Glutamatergic neuron (in vitro differentiated cells): Measurements from ENCODE around the gene HNRNPD. TPM values are rescaled to one million over a fixed set of nuclear protein-coding genes. Genes with fewer than 3 reads are reported as not detected.
A peak's percentile ranks its signal among the peaks of the same experiment; 100 is the strongest.

ENCODE experiments used
- DNase-seq: peaks from one replicate; pipeline ENCODE4 v3.0.0; 2022
- H3K27ac Mint-ChIP-seq: one replicate; pipeline ENCODE4 v1.8.0; 2020; ENCODE audit warnings: mild to moderate bottlenecking, mixed read lengths, inconsistent platforms; ENCODE audit not compliant: unreplicated experiment
- H3K27me3 Mint-ChIP-seq: one replicate; pipeline ENCODE4 v1.8.0; 2020; ENCODE audit warnings: mild to moderate bottlenecking, moderate library complexity, mixed read lengths, inconsistent platforms; ENCODE audit not compliant: unreplicated experiment
- H3K36me3 Mint-ChIP-seq: one replicate; pipeline ENCODE4 v1.8.0; 2020; ENCODE audit warnings: mild to moderate bottlenecking, mixed read lengths, inconsistent platforms; ENCODE audit not compliant: unreplicated experiment
- H3K4me1 Mint-ChIP-seq: one replicate; pipeline ENCODE4 v1.8.0; 2020; ENCODE audit warnings: mild to moderate bottlenecking, low read depth, mixed read lengths, inconsistent platforms; ENCODE audit not compliant: unreplicated experiment
- H3K4me3 Mint-ChIP-seq: one replicate; pipeline ENCODE4 v1.8.0; 2020; ENCODE audit warnings: mild to moderate bottlenecking, mixed read lengths, inconsistent platforms; ENCODE audit not compliant: unreplicated experiment
- H3K9me3 Mint-ChIP-seq: one replicate; pipeline ENCODE4 v1.8.0; 2020; ENCODE audit warnings: mild to moderate bottlenecking, moderate library complexity, mixed read lengths, inconsistent platforms; ENCODE audit not compliant: unreplicated experiment
- CTCF ChIP-seq: fragments of 200-600 bp; sonication (generic); IDR thresholded peaks from one replicate; pipeline ENCODE4 v1.5.0; 2021; ENCODE audit not compliant: partially characterized antibody, unreplicated experiment
- long read RNA-seq: library from polyadenylated mRNA; unstranded; transcript quantifications from one replicate; pipeline ENCODE4 v2.0.0, GENCODE V29; 2020; ENCODE audit not compliant: unreplicated experiment
- total RNA-seq: library from RNA; stranded (reverse); fragmentation: NEBNext Ultra II Directional; extraction: Animal tissue kit (Norgen Biotek cat#: 25700); gene quantifications from one replicate; pipeline ENCODE4 v1.2.1, GENCODE V29; 2021; ENCODE audit not compliant: unreplicated experiment

Gene HNRNPD, protein sequence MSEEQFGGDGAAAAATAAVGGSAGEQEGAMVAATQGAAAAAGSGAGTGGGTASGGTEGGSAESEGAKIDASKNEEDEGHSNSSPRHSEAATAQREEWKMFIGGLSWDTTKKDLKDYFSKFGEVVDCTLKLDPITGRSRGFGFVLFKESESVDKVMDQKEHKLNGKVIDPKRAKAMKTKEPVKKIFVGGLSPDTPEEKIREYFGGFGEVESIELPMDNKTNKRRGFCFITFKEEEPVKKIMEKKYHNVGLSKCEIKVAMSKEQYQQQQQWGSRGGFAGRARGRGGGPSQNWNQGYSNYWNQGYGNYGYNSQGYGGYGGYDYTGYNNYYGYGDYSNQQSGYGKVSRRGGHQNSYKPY
- total RNA-seq = 253 TPM
- long read RNA-seq, partial matches to known transcripts = 25 of 31 reads
- long read RNA-seq, other reads (novel, unspliced or antisense) = 2 of 31 reads

- no peak for TF ChIP-seq CTCF
- H3K4me1 Mint-ChIP-seq = peaks cover 18% of the 10 kb centered on the region
- H3K27ac Mint-ChIP-seq = peak within 1 kb of the TSS; percentile 99
- H3K36me3 Mint-ChIP-seq = peaks cover 3% of the 10 kb centered on the region
- H3K27me3 Mint-ChIP-seq = peaks cover 13% of the 10 kb centered on the region
- peaks cover 21% of the 10 kb centered on the region for H3K9me3 Mint-ChIP-seq
- peak within 1 kb of the TSS; percentile 100 for H3K4me3 Mint-ChIP-seq
- DNase-seq = peak; percentile 99
These were observed at the start of gene HNRNPD for GRCh38 chr4:82373816-82374625. Gene HNRNPD (minus strand): TSS chr4:82373991. CDS start chr4:82373678, 313 bp downstream.

DNA sequence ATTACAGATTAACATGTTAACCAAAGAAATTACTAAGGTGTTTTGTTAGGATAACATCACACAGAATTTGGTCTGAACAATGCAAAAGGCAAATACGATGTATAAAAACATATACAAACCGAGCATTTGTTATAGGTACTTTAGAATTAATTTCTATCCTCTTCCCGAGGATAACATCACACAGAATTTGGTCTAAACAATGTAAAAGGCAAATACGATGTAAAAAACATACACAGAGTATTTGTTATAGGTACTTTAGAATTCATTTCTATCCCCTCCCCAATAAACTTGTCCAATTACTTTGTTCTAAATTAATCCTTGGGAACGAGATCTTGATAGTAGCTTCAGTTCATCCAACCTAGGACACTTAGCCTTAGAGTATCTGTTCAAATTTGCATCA is 48.8 kb upstream of the HNRNPD start:
- no peak for TF ChIP-seq CTCF
- H3K36me3 Mint-ChIP-seq = no peaks in the 10 kb centered on the region
- H3K9me3 Mint-ChIP-seq = peaks cover 2% of the 10 kb centered on the region
- no peak for DNase-seq
- H3K4me3 Mint-ChIP-seq = no peak overlapping the region
- H3K4me1 Mint-ChIP-seq = peaks cover 13% of the 10 kb centered on the region
- peaks cover 4% of the 10 kb centered on the region for H3K27me3 Mint-ChIP-seq
- no peak overlapping the region for H3K27ac Mint-ChIP-seq

DNA sequence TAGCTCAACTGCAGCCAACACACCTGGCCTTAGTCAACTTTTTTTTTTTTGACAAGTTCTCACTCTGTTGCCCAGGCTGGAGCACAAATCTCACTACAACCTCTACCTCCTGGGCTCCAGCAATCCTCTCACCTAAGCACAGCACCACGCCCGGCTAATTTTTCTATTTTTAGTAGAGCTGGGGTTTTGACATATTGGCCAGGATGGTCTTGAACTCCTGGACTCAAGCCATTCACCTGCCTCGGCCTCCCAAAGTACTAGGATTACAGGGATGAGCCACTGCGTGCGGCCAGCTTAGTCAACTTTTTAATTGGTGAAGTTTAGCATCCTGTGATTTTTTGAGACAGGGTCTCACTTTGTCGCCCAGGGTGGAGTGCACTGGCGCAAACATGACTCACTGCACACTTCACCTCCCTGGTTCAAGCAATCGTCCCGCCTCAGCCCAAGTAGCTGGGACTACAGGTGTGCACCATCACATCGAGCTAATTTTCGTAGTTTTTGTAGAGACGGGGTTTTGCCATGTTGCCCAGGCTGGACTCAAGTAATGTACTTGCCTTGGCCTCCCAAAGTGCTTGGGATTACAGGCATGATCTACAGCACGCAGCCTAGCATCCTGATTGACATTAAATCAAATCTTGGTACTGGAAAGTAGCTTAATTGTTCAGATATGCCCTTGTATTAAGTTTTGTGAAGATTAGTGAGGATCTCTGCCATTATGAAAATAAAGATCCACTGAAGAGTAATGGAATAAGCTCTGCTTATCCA is 48.2 kb upstream of the HNRNPD start:
- no peak for TF ChIP-seq CTCF
- H3K27ac Mint-ChIP-seq = no peak overlapping the region
- peaks cover 4% of the 10 kb centered on the region for H3K27me3 Mint-ChIP-seq
- no peak for DNase-seq
- H3K36me3 Mint-ChIP-seq = no peaks in the 10 kb centered on the region
- peaks cover 2% of the 10 kb centered on the region for H3K9me3 Mint-ChIP-seq
- H3K4me1 Mint-ChIP-seq = peaks cover 10% of the 10 kb centered on the region
- H3K4me3 Mint-ChIP-seq = no peak overlapping the region

- DNase-seq = no peak
- peaks cover 2% of the 10 kb centered on the region for H3K9me3 Mint-ChIP-seq
- H3K4me1 Mint-ChIP-seq = no peaks in the 10 kb centered on the region
- no peak for TF ChIP-seq CTCF
- H3K27me3 Mint-ChIP-seq = peaks cover 4% of the 10 kb centered on the region
- H3K27ac Mint-ChIP-seq = no peak overlapping the region
- no peak overlapping the region for H3K4me3 Mint-ChIP-seq
- H3K36me3 Mint-ChIP-seq = no peaks in the 10 kb centered on the region
These were observed 45.7 kb upstream of the HNRNPD start for GRCh38 chr4:82419451-82419850.
